Measurements from ENCODE around the gene TADA2A.

DNA sequence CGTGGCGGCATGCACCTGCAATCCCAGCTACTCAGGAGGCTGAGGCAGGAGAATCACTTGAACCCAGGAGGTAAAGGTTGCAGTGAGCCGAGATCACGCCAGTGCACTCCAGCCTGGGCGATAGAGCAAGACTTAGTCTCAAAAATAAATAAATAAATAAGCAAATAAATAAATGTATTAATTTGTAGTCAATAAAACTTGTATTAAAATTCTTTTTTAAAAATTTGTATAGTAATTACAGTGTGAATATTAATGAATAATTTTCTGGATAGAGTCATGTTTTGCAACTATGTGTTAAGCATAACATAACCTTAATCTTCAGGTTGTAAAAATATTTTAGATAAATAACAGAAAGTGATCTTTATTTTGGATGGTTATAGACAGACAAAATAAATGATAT is 55.8 kb downstream of the TADA2A start:
- no peak for TF ChIP-seq EZH2 (IDR thresholded peaks at IDR 0.05; ENCODE audit: low read depth)
- TF ChIP-seq, protein P1, sequence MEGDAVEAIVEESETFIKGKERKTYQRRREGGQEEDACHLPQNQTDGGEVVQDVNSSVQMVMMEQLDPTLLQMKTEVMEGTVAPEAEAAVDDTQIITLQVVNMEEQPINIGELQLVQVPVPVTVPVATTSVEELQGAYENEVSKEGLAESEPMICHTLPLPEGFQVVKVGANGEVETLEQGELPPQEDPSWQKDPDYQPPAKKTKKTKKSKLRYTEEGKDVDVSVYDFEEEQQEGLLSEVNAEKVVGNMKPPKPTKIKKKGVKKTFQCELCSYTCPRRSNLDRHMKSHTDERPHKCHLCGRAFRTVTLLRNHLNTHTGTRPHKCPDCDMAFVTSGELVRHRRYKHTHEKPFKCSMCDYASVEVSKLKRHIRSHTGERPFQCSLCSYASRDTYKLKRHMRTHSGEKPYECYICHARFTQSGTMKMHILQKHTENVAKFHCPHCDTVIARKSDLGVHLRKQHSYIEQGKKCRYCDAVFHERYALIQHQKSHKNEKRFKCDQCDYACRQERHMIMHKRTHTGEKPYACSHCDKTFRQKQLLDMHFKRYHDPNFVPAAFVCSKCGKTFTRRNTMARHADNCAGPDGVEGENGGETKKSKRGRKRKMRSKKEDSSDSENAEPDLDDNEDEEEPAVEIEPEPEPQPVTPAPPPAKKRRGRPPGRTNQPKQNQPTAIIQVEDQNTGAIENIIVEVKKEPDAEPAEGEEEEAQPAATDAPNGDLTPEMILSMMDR (conservative IDR thresholded peaks at IDR 0.05), result no peak

Data from PC-9 (cell line).